GM19324 (cell line): ENCODE results near the gene SORCS2.

ENCODE experiments used
- ATAC-seq: cut with Tn5 transposase; IDR thresholded peaks from one replicate; pipeline ENCODE4 v1.9.1; 2021; ENCODE audit warnings: mild to moderate bottlenecking, moderate library complexity; ENCODE audit not compliant: unreplicated experiment, low FRiP score

SORCS2 gene

DNA sequence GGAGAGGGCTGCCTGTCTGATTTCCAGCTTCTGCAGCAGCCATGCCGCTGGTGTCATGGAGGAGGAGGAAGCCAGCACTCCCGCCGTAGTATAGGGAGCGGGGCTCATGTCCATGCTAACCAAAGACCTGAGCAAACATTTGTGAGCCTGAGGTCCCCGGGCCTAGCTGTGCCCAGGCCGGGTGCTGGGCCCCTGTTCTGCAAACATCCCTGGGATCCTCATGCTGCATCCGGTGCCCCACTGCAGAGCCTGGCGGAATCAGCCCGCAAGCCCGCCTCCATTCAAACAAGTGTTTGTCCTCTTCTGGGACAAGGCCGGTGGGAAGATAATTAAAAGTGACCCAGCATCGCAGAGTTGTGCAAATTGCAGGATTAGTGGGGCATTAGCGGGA is 106.3 kb downstream of the SORCS2 start:
- no peak for ATAC-seq

DNA sequence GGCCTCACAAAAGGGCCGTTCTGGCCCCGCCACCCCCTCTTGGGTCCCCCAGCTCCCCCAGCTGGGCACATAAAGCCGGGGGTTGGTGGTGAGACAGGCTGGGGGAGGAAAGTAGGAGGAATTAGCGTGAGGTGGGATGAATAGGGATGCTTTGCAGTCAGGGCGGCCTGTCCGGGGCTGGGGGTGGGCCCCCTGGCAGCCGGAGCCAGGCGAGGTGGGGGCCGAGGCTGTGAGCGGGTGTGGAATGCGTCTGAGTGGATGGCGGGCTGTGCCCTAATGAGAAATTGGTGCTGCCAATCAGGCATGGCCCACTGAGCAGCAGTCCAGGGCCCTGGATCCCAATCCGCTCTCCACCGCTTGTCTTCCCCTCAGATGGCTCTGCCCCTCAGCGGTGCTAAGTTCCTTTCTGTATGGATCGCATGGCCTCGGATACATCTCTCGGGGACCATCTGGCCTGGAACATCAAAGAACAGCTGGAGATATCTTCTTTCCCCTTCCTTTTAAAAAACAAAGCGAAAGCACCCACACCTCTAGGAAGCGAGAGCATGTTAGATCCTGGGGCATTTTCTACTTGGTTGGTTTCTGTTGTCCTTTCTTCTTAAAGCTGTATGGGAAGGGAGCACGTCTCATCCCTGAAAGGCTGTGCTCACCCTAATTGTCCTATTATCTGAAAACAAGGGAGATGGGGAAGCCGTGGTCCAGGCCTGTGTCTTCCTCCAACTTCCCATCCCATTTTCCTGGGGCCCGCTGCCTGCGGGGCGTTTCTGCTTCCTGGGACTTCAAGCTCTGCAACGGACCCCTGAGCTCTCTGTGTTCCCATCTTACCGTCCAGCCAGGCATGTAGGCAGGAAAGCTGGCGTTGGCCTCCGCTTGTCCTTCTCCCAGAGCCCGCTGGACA is 106.9 kb downstream of the SORCS2 start:
- no peak for ATAC-seq

DNA sequence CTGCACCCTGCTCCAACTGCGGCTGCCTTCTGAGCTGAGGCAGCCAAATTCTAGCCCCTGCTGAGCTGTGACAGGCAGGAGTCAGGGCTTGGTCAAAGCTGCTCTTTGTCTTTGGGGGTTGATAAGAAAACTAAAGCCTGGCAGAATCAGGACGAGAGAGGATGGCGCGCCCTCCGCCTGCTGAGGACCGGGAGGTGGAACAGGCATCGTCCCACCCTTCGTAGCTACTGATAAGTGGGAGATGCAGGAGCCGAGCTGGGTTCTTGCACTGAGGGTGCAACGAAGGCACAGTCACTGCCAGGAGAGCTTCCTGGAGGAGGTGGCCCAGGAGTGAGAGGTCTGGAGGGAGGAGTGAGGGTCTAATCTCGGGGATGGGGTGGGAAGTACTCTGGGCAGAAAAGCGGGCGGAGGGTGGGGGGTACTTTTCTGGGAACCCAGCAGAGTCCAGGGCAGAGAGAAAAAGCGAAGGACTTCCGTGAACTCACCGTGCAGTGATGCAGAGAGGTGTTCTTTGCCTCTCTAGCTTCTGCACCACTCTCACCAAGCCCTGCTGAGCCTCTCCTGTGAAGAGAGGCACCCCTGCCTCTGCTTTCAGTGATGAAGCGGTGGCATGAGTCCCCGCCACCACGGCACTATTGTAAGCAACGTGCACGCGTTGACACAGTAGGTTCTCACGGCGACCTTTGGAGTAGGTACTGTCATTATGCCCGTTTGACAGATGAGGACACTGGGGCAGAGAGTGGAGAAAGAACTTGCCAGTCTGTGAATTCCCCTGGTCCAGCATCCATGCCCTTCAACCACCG is 107.8 kb downstream of the SORCS2 start:
- no peak for ATAC-seq

DNA sequence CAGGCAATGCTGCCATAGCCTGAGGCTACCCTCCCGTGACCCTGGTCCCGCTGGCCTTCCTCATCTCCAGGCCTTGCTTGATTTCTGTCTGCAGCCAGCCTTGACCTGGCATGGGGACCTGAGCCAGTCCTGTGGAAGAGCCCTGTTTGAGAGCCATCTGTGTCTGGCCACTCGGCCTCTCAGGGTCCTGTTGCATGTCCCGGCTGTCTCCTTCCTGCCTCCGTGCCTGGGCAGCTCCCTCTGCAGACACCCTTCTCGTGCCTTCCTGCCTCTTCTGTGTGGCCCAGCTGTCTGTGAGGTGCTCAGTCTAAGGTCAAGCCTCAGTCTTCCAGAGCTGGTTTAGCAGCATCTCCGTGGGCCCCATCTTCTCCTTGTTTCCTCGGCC is 108.4 kb downstream of the SORCS2 start:
- ATAC-seq: no peak

DNA sequence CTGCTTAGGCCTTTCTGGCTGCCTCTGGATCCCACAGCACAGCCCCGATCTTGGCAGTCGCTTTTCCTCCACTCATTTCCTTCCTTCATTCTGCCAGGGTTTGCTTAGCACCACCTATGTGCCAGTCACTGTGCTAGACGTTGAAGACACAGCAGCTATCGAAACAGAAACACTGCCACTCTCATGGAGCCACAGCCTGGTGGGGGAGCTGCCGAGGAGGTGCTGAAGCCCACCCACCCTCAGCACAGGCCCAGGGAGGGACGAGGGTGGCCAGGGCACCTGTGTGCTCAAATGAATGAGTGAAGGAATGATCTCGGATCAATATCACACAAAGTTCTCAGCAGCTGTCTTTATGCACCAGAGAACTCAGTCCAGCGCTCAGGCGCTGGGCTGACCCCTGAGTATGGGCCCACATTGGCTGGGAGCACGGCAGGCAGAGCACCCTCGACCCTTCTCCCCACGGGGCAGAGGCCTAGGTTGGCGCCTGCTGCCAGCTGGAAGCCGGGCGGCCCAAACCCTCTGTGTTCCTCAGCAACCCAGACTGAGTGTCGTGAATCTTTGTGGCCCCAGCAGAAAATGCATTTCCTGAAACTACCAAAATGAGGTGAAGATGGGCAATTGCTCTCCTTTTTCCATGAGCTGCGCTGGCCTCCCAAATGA is 108.9 kb downstream of the SORCS2 start:
- no peak for ATAC-seq

DNA sequence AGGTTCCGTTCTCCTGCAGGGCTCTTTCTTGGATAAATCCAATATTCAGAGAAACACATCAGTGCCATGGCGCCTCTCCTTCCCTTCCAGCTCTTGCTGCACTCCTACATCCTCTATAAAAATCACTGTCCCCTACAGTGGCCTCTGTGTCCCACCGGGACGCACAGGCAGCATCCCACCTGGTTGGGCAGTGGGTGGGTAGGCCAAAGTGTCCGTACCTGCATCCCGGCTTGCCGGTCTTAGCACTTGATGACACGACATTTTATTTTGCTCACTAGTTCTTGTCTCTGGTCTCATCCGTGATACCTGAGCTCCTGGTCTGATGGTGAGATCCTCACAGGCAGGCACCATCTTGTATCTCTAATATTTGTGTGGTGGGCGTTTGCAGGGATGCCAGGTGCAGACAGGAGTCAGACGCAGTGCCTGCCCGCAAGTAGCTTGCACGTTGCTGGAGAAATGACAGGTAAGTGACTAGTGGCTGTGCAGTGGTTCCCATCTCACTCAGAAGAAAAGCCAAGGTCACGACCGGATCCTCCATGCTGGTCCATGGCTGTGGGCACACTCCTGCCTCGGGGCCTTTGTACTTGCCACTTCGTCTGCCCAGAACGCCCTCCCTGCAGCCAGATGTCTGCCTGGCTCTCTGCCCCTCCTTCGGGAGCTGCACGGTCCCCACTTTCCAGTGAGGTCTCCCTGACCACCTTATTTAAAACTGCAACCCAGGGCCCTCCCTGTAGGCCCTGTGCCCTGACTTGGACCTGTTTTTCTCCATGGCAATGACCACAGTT is 109.7 kb downstream of the SORCS2 start:
- no peak for ATAC-seq

DNA sequence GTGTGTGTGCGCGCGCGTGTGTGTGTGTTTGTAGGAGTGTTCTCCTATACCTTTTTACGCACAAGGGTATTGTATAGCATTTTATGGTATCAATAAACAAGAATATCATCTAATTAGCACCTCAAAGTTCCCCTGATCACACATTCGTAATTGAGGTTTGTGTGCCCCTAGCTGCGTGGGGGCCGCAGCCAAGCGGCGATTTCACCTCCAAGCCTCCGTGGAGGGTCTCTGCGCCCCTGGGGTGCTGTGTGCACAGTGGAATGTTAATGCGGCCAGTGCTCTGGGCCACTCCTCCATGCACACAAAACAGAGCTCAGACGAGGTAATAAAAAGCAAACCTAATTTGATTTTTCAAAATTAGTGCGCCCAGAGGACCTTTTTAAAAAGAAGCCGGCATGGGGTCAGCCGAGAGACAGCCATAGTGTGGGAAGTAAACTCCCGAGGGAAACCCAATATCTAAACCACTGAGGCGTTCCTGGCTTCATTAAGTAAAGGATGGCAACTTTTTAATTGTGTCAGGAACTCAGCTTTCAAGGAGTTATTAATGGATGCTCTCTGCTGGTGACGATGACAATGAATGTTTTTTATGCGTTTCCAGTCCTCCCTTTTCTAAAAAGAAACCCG is 110.6 kb downstream of the SORCS2 start:
- no peak for ATAC-seq

DNA sequence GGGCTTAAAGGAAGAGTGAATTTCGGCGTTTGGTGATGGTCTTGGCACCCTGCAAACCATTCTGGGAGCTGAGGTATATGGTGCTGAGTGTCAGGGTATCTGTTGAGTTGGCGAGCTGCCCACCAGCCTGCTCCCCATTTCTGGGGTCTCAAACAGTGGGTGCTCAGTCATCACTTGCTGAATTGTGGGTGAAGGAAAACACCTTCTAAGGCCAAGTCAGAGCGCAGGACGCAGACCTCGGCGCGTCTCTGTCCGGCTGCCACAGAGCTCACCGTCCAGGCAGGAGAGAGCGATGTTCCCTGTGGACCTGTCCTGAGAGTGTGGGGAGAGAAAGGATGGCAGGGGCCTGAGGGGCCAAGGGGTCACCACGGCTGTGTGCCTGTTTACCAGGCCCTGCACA is 111.2 kb downstream of the SORCS2 start:
- no peak for ATAC-seq

DNA sequence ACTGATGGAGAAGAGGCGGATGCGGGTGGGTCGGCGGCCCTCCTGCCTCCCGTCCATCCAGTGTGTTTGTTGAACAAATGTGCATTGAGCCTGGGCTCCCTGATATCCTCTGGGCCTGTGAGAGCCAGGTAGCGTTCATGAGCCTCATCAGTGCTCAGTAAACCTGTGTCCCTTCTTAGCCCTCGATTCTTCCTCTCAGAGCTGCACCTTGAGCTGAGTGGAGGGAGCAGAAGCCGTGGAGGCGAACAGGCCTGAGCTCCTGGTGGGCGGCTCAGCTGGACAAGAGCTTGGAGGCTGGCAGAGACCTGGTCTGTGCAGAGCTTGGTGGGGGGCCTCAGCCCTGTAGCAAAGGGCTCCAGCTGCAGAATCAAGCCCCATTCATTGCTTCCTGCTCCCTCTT is 112.1 kb downstream of the SORCS2 start:
- ATAC-seq: no peak

DNA sequence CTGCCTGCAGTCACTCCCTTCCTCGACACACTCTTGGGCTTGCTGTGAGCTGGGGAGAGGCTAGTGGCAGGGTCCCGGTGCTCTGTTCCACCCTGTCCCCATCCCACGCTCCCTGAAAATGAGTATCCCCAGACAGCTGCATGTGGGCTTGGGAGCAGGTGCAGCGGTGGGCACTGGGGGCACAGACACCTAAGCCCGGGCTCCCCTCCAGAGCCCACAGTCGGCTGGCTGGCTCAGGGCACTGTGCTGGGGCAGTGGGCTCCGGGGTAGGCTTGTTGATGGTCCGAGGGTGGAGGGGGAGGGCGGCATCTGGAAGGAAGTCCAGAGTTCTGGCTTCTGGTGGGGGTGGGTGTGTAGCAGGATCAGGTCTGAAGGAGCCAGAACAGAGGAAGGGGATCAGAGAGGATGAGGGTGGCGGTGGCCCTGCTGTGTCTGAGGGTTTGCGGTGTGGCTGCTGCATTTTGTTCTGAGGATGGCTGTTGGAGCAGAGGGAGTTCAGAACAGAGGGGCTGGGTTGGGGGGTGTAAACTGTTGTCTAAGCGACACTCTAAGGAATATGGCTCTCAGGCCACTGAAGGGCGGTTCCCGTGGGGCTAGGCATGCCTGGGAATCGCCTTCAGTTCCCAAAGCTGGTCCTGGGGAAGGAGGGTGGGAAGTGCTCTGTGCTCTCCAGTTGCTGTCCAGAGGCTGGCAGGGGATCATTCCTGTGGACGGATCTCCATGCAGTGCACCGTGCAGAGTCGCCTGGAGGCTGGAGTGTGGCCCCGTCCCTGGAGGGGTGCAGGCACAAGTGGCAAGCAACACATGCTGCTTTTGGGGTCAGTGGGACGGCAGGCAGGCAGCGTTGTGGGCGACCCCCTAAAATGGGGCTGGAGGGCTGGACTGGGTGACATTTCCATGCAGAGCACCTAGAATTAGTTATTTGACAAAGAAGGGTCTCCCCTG is 114.0 kb downstream of the SORCS2 start:
- no peak for ATAC-seq

DNA sequence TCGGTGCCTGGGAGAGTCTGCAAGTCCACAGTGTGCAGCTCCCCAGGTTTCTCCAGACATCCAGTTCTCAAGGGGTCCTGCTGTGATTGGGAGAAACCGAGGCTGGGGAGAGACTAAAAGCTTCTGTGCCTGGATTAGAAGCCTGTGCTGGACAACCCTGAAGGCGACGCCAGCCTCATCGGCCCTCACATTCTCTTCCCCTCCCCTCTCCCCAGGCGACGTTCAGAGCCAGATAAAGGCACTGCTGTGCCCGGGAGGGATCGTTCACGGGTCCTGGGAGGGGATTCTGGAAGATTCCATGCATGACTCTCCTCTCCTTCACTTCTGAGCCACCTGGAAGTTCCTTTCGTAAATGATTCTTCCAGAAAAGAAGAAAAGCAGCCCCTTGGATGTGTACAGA is 114.6 kb downstream of the SORCS2 start:
- no peak for ATAC-seq

DNA sequence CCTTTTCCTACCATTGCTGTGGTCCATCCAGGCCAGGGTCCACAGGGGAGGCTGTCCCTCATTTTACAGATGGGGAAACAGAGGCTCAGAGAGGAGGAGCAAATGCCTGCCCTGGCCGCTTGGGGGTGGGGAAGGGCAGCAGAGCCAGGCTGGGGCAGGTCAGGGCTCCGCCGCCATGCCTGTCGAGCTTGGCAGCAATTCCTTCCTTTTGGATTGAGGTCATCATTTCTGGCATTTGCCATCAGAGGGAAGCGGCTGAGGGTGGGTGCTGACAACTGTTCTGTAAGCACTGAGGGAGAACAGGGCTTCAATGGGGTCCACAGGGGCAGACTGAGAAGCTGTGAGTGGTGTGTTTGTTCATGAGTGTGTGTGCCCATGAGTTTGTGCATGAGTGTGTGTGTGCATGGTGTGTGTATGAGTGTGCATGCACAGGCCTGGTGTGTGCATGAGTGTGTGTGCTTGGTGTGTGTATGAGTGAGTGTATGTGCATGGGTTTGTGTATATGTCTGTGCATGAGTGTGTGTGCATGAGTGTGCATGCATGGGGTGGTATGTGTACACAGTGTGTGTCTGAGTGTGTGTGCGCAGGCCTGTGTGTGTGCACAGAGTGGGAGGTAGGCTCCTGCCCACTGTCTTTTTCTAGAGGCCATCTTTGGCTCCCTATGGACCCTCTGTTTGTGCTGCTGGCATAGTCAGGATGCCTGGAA is 115.2 kb downstream of the SORCS2 start:
- ATAC-seq: no peak

DNA sequence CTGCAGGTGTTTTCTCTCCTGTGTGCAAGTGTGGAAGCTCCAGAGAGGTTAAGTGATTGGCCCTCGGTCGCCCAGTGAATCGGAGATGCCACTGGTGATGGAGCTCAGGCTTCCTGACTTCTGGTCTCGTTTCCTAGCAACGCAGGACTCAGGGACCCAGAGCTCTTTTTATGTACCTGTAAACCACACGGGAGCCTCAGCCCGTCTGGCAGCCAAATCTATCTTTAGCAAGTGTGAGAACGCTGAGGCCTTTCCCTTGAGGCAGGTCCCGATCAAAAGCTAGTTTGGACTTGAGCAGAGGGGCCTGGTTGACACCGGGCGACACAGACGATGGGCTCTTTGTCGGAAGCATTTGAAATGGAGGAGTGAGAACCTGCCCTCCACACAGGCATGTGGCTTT is 116.8 kb downstream of the SORCS2 start:
- ATAC-seq: no peak

DNA sequence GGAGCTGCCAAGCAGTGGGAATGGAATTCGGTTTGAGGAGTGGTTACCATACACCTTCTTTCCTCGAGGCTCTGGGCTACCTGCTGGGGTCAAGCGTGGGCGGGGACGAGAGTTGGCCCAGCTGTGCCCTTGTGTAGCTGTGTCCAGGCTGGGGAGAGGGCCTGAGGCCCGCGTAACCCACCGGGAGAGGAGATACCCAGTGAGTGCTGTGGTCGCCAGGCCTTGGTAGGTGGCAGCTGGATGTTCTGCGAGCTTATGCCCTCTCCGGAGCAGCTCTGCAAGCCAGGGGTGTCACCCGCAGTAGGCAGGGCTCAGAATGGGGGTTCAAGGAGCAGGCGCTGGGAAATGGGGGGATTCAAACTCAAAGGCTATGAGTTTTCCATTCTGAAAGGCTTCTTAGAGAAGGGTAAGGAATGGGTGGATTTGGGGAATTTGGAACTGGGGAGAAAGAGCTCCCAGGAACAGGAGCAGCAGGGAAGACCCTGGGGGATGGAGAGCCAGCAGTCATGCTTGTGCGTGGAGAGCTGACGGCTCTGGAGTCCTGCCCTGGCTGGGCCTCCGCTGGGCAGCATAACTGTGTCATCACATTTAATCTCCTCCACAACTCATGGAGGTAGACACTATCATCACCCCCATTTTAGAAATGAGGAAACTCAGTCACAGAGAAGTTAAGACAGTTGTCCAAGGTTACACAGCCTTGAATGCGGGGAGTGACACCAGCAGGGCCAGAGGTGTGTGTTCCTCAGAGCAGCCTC is 117.5 kb downstream of the SORCS2 start:
- ATAC-seq: no peak

DNA sequence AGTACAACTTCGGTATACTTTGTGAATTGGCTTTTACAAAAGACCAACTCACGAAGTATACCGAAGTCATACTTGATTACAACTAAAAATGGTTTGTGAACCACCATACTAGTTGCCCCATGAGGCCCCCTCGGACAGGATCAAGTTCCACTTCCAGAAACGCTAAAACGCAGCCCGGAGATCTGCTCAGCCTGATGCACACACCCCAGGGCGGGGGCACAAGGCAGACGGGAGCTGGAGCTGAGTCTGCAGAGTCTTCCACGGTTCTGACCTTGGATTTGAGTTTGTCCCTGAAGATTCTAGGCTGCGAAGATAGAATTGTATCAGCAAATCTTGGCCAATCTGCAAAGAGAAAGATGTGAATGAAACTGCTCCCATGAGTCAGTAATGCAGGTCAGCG is 118.1 kb downstream of the SORCS2 start:
- no peak for ATAC-seq

DNA sequence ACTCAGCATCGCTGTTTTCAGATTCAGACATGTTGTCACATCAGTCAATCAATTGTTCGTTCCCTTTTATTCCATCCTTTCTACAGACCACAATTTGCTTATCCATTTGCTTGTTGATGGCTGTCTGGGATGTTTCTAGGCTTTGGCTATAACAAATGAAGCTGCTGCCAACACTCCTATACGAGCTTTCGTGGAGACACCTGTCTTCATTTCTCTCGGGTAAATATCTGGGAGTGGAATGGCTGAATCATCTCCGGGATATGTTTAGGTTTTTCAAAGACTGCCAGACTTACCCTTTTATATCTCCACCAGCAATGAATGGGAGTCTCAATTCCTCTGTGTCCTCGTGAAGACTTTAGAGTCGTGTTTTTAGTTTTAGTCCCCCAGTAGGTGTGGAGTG is 118.9 kb downstream of the SORCS2 start:
- ATAC-seq: no peak

DNA sequence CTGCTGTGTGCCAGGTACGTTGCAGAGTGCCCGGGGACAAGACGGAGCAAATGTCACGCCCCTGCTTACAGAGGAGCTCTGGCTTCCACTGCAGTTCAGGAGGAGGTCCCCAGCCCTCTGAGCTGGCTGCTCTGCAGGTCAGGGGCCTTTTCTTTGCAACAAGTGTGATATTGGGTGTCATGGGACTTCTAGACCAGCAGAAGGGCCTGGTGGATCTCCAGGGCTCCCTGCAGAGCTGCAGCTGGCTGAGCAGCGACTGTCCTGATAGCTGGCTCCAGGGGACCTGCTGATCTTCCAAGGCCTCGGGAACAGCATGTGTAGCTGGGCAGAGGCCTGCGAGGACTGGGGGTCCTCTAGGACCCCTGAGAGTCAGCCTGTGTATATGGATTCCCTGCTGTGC is 120.4 kb downstream of the SORCS2 start:
- ATAC-seq: no peak

DNA sequence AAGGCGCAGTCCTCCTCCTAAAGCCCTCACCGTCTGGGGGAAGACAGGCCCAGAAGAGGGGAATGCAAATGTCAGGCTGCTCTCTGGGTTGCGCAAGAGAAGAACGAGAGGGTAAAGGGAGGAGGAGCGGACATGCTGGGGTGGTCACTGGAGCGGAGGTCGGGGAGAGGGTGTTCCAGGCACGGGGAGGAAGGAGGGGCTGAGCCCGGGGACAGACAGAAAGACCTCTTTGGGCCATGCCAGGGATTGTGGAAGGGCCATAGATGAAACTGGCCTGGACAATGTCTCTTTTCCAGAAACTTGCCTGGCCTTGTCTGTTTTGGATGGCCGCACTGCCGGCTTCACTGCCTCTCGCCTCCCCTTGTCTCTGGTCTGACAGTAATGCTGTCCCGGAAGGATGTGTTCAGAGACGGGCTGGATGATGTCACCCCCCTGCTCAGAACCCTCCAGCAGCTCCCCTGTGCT is 121.0 kb downstream of the SORCS2 start:
- ATAC-seq: no peak
